Brain microvascular endothelial cell (primary cell): ENCODE measurements around the gene CEP104.

Source experiments
- DNase-seq: peaks from one replicate; pipeline ENCODE4 v3.0.0-alpha.2; 2020
- H3K27ac ChIP-seq: fragments of 250-450 bp; sonication (Bioruptor Pico); 2 replicates; pipeline ENCODE4 v1.5.1; 2020; ENCODE audit warnings: mild to moderate bottlenecking, moderate library complexity
- H3K27me3 ChIP-seq: fragments of 250-450 bp; sonication (Bioruptor Pico); replicated peaks from 2 replicates; pipeline ENCODE4 v1.5.1; 2020; ENCODE audit warnings: mild to moderate bottlenecking
- H3K36me3 ChIP-seq: fragments of 250-450 bp; sonication (Bioruptor Pico); replicated peaks from 2 replicates; pipeline ENCODE4 v1.5.1; 2020; ENCODE audit warnings: mild to moderate bottlenecking
- H3K4me3 ChIP-seq: 2 replicates; pipeline ENCODE4 v1.5.1; 2011; ENCODE audit warnings: low read depth, mild to moderate bottlenecking, control low read depth, low read length, moderate library complexity
- in situ Hi-C: cut with HindIII; loops from 2 replicates; pipeline ENCODE4 v1.10.0; 2017; ENCODE audit warnings: low sequenced_read_pairs, low pct_ligation_motif_present
- TF ChIP-seq, protein P1 (sequence below): IDR thresholded peaks from 2 replicates; pipeline ENCODE4 v1.5.1; 2011; ENCODE audit warnings: low read depth, mild to moderate bottlenecking, moderate library complexity, low read length, control low read depth, inconsistent platforms; ENCODE audit errors: missing control alignments

The CEP104 gene

DNA sequence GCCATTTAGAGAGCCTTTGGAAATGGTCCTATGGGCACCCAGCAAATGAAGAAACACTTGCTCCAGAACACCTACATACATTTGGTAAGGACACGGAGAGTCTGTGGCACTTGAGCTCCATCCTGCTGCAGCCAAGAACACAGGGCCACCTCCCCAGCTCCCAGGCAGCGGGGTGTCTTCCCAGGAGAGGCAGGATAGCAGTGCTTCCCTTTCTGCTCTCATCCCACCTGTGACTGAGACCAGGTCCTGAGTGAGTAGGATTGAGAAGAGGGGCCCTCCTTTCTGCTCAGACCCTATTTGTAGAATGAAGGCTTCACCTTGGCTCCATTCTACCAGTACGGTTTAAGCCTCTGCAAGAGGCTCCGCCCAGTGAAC, 38.9 kb upstream of the CEP104 start:
- Histone ChIP-seq H3K27me3 (no peaks in the 10 kb centered on the region), H3K36me3 (peaks cover 7% of the 10 kb centered on the region), H3K27ac (no peak overlapping the region), H3K4me3 (no peak overlapping the region)
- in situ Hi-C loops = no loop called here
- TF ChIP-seq, protein P1, sequence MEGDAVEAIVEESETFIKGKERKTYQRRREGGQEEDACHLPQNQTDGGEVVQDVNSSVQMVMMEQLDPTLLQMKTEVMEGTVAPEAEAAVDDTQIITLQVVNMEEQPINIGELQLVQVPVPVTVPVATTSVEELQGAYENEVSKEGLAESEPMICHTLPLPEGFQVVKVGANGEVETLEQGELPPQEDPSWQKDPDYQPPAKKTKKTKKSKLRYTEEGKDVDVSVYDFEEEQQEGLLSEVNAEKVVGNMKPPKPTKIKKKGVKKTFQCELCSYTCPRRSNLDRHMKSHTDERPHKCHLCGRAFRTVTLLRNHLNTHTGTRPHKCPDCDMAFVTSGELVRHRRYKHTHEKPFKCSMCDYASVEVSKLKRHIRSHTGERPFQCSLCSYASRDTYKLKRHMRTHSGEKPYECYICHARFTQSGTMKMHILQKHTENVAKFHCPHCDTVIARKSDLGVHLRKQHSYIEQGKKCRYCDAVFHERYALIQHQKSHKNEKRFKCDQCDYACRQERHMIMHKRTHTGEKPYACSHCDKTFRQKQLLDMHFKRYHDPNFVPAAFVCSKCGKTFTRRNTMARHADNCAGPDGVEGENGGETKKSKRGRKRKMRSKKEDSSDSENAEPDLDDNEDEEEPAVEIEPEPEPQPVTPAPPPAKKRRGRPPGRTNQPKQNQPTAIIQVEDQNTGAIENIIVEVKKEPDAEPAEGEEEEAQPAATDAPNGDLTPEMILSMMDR = no peak
- DNase-seq = no peak

DNA sequence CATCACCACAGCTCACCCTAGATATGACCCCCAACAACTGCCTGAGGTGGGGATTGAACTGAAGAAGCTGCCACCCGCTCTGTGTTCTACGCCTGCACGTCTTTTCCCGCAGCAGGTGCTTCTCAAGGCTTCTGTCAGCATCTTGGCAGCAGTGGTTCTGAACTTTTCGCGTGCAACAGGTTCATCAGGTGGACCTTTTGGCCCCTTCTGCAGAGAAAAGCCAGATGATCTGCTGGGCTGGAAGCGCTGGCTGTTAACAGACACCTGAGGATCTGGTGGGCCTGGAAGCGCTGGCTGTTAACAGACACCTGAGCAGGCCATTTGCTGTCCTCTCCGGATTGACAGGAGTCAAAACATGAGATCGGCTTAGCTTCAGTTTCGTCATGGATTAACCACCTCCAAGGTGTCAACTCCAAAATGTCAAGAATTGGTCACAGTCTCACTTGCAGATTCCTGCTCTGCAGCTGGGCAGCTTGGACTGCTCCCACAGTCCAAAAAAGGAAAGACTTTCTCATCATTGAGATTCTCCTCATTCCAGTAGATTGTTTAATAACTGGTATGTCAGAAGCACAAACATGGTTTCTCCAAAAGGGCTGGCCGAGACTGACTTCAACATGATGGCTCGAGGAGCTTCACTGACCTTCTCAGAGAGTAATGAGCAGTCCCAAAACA, 38.4 kb upstream of the CEP104 start:
- Histone ChIP-seq H3K27ac (no peak overlapping the region), H3K27me3 (no peaks in the 10 kb centered on the region), H3K4me3 (no peak overlapping the region), H3K36me3 (peaks cover 12% of the 10 kb centered on the region)
- in situ Hi-C loops = no loop called here
- TF ChIP-seq, protein P1 = no peak
- no peak for DNase-seq

DNA sequence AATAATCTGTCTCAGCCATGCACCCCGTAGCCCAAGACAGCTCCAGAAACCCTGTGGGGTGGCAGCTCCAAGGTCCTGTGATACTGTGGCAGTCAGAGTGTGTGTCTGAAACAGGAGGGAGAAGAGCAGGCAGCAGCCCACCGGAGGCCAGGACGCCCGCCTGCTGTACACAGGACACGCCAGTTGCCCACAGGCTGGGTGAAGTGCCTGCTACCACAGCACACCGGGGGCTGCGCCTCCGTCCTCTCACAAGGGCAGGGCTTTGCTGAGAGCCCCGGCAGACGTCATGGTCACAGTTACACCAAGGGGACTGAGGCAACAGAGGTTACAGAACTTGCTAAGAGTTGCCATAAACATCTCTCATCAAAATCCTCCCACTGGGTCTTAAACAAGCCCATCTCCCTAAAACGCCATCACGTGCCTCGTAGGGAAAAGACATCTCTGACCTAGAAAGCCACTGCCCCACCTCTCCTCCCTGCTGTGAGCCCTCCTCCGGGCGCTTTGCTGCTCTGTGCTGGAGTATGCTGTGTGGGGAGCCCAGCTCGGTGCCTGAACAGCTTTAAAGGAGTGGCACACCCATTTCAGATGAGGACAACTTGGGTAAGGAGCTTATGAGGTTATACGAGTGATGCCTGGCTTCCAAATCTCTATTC, 37.7 kb upstream of the CEP104 start:
- no peak overlapping the region for H3K4me3 ChIP-seq
- DNase-seq = no peak
- no peak overlapping the region for H3K27ac ChIP-seq
- peaks cover 19% of the 10 kb centered on the region for H3K36me3 ChIP-seq
- TF ChIP-seq, protein P1 = no peak
- in situ Hi-C loops = no loop called here
- no peaks in the 10 kb centered on the region for H3K27me3 ChIP-seq

DNA sequence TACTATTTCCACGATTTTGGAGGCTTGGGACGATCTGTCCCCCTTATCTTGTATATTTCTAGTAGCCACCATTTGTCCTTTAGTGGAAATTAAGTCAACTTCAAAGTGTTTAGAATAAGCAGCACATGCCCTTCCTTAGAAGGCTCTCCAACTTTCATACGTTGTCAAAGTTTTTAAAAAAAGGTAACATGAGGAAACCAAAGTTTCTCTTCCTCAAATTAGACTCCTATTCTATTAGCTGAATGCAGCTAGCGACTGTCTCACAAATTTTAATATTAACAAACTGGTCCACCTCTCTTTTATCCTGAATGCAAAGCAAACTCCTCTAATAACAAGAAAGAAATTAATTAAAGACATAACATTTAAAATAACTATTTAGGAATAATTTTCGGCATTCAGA, 36.2 kb upstream of the CEP104 start:
- H3K27ac ChIP-seq = no peak overlapping the region
- peaks cover 29% of the 10 kb centered on the region for H3K36me3 ChIP-seq
- H3K27me3 ChIP-seq = no peaks in the 10 kb centered on the region
- TF ChIP-seq, protein P1 = no peak
- no peak overlapping the region for H3K4me3 ChIP-seq
- DNase-seq = no peak
- in situ Hi-C loops = no loop called here

DNA sequence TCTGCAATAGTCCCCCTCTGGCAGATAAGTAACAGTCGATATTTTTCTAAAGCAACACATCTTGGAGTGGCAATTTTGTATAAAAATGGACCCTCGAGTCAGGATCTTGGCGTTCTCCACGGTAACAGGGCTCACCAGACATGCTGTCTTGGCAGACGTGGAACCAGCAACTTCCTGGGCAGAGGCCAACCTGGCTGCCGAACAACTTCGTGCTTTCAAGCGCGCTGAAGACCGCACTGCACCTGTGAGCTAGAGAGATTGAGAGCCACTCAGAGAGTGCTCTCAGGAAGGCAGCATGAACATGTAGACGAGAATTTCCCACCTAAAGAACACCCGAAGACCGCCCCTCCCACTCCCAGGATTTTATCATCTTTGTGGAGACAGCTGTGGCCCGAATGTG, 35.7 kb upstream of the CEP104 start:
- in situ Hi-C loops = no loop called here
- H3K36me3 ChIP-seq = peaks cover 34% of the 10 kb centered on the region
- H3K27ac ChIP-seq = no peak overlapping the region
- no peaks in the 10 kb centered on the region for H3K27me3 ChIP-seq
- no peak overlapping the region for H3K4me3 ChIP-seq
- TF ChIP-seq, protein P1 = no peak
- DNase-seq = no peak
